ENCODE measurements around the gene NTF3.

NTF3 gene

DNA sequence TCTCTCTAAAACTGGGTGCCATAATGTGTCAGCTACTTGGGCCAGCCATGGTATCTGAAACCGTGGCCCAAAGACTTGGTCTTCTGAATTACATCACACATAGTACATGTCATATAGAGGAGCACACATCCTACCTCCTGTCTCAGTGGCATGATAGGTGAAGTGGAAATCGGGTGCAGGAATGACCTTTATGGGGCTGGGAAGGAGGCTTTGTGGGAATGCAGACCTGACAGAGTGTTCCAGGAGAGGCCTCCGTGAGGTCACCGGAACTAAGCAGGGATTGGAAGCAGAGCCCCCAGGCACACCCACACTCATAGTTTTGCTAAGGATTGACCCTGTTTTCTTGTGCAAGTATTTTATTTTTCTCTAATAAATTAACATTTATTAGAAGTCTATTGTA, 82.6 kb downstream of the NTF3 start:
- no peak for DNase-seq (ENCODE audit: low read depth)
- TF ChIP-seq, protein P1, sequence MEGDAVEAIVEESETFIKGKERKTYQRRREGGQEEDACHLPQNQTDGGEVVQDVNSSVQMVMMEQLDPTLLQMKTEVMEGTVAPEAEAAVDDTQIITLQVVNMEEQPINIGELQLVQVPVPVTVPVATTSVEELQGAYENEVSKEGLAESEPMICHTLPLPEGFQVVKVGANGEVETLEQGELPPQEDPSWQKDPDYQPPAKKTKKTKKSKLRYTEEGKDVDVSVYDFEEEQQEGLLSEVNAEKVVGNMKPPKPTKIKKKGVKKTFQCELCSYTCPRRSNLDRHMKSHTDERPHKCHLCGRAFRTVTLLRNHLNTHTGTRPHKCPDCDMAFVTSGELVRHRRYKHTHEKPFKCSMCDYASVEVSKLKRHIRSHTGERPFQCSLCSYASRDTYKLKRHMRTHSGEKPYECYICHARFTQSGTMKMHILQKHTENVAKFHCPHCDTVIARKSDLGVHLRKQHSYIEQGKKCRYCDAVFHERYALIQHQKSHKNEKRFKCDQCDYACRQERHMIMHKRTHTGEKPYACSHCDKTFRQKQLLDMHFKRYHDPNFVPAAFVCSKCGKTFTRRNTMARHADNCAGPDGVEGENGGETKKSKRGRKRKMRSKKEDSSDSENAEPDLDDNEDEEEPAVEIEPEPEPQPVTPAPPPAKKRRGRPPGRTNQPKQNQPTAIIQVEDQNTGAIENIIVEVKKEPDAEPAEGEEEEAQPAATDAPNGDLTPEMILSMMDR (IDR thresholded peaks at IDR 0.05; ENCODE audit: low read depth, low read length, missing control alignments) = no peak
- no peak overlapping the region for H3K4me3 ChIP-seq (ENCODE audit: low read depth, low read length)
- in situ Hi-C loops (cut with HindIII; ENCODE audit: low sequenced_read_pairs) = no loop called here

DNA sequence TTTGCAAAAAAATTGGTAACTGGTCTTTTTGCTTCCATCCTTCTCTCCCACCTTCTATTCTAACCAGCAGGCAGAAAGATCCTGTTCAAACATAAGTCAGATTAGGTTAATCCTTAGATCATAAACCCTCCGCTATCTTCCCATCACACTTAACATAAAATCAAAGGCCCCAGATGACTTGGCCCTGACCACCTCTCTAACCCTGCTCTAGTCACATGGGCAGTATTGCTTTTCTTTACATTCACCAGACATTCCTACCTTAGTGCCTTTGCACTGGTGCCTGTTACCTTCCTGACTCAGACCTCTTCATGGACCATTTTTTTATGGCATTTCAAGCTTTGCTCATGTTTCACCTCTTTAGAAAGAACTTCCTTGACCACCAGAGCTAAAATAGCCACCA, 83.5 kb downstream of the NTF3 start:
- DNase-seq (ENCODE audit: low read depth) = no peak
- in situ Hi-C loops (cut with HindIII; ENCODE audit: low sequenced_read_pairs) = no loop called here
- H3K4me3 ChIP-seq (ENCODE audit: low read depth, low read length) = no peak overlapping the region
- TF ChIP-seq, protein P1 (IDR thresholded peaks at IDR 0.05; ENCODE audit: low read depth, low read length, missing control alignments) = no peak

DNA sequence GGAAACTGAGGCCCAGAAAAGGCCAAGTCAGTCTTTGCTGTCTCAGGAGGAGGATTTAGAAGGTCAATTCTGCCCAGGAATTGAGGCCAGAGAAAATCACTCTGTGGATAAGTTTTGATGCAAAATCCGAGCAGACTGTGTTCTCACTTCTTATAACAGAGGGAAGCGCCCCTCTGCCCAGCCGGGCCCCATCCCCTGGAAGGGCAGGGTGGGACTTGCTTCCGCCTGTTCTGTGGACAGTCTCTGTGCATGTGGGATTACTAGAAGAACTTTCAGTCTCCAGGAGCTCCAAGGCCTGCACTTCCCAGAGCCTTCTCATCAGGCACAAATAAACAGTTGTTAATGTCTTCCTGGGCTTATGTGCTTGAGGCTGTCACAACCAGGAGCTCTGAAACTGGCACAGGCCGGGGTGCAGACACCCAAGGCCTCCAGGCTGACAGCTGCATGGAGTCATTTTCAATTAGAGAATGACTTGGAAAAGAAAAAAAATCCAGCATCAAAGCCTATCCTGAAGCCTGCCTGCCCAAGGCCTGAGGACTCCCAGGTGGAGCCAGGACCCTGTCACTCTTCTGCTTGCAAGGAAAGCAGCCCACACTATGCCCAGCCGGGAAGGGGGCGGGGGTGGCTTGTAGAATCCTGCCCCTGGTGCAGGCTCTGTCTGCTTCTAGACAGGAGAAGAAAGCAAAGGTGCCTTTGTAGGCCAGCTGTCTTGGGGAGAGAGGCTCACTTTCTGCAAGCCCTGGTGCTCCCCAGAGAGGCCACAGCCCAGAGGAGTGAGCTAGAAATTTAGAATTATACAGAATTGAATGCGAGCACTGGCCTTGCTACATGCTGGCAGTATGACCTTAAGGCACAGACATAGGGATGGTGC, 84.7 kb downstream of the NTF3 start:
- in situ Hi-C loops (cut with HindIII; ENCODE audit: low sequenced_read_pairs) = no loop called here
- TF ChIP-seq, protein P1 (IDR thresholded peaks at IDR 0.05; ENCODE audit: low read depth, low read length, missing control alignments) = no peak
- H3K4me3 ChIP-seq (ENCODE audit: low read depth, low read length) = no peak overlapping the region
- no peak for DNase-seq (ENCODE audit: low read depth)

DNA sequence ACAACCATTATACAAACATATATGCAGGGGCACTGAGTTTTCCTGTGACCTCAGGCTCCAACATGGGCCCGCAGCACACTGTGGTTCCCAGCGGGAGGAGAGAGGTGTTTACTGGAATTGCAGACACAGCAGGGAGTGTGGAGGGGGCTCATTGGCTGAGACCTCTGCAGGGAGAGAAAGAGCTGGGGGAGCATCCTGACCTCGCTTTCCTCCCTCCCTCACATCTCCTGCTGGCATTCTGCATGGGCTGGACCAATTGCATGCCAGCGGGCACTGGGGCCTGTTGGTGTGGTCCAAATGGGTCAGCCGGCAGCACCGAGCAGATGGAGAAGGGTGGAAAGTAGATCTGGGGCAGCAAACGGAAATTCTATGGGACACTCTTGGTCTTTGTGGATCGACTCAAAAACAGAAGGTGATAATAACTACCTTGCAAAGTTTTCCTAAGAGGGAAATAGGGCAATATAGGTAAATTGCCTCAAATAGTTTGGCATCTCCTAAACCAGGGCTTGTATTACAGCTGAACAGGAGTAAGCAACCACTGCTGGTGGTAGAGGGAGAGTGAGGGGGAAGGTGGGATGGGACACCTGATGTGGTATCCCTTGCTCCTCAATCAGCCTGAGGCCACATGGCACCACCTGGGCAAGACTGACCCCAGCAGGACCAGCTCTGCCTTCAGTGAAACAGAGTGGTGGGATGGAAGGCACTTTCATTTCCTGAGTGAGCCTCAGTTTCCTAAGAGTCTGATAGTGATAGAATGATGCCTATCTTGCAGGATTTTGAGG, 86.9 kb downstream of the NTF3 start:
- DNase-seq (ENCODE audit: low read depth) = no peak
- TF ChIP-seq, protein P1 (IDR thresholded peaks at IDR 0.05; ENCODE audit: low read depth, low read length, missing control alignments) = no peak
- H3K4me3 ChIP-seq (ENCODE audit: low read depth, low read length) = no peak overlapping the region
- in situ Hi-C loops (cut with HindIII; ENCODE audit: low sequenced_read_pairs) = no loop called here

DNA sequence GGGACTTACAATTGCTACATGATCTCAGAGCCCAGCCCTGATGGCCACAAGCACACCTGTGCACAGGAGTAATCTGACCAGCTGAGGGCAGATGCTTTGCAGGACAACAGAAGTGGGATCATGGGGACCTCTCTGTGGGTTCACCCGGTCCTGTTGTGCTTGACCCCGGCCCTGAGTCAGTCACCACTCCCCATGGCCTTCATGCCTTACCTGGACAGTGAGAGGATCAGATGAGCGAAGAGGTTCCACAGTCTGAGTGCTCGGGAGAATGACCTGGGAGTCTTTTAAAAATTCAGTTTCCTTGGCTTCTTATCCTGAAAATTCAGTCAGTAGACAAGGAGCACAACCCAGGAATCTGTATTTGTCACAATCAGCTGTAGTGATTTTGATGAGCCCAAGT, 88.1 kb downstream of the NTF3 start:
- no peak for DNase-seq (ENCODE audit: low read depth)
- TF ChIP-seq, protein P1 (IDR thresholded peaks at IDR 0.05; ENCODE audit: low read depth, low read length, missing control alignments) = no peak
- in situ Hi-C loops (cut with HindIII; ENCODE audit: low sequenced_read_pairs) = no loop called here
- H3K4me3 ChIP-seq (ENCODE audit: low read depth, low read length) = no peak overlapping the region

DNA sequence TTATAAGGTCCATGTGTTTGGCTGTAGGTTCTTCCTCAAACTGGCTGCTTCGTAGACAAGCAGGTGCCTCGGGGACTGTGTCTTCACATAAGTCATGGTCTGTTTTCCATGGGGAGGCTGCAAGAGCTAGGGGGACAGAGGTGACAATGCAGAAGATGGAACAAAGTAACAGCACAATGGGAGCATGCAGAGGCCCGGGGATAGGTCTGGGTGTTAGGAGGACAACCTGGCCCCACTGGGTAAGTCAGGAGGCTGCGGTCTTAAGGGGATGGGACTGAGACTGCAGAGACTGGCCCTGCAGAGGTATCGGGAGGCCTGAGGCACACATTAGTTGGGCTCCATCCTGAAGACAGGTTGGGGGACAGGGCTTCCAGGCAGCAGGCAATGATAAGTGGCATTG, 88.9 kb downstream of the NTF3 start:
- H3K4me3 ChIP-seq (ENCODE audit: low read depth, low read length) = no peak overlapping the region
- in situ Hi-C loops (cut with HindIII; ENCODE audit: low sequenced_read_pairs) = no loop called here
- no peak for DNase-seq (ENCODE audit: low read depth)

More for the DNA sequence above, 88.9 kb downstream of the NTF3 start:
- TF ChIP-seq, protein P1 (IDR thresholded peaks at IDR 0.05; ENCODE audit: low read depth, low read length, missing control alignments) = no peak
